RWPE2 (cell line): ENCODE measurements around the gene KCNA10.

Source experiments
- ATAC-seq: fragments of 200-7000 bp; cut with Tn5 transposase; 3 replicates; pipeline ENCODE4 v1.9.1; 2021; ENCODE audit warnings: low read depth
- DNase-seq: peaks from one replicate; pipeline ENCODE4 v3.0.0-alpha.2; 2020; ENCODE audit warnings: low spot score
- H3K27ac ChIP-seq: fragments of 450-650 bp; 2 replicates; pipeline ENCODE4 v1.5.1; 2017; ENCODE audit warnings: mild to moderate bottlenecking; ENCODE audit not compliant: poor library complexity, severe bottlenecking
- H3K27me3 ChIP-seq: fragments of 250-450 bp; sonication (Bioruptor Pico); 2 replicates; pipeline ENCODE4 v1.5.1; 2021; ENCODE audit warnings: mild to moderate bottlenecking, moderate library complexity; ENCODE audit not compliant: insufficient read depth, poor library complexity, severe bottlenecking
- H3K36me3 ChIP-seq: fragments of 250-450 bp; sonication (Bioruptor Pico); 2 replicates; pipeline ENCODE4 v1.5.1; 2020; ENCODE audit warnings: low read depth, mild to moderate bottlenecking, moderate library complexity
- H3K4me1 ChIP-seq: fragments of 250-450 bp; sonication (Bioruptor Pico); 2 replicates; pipeline ENCODE4 v1.5.1; 2021; ENCODE audit warnings: mild to moderate bottlenecking, moderate library complexity; ENCODE audit not compliant: insufficient read depth, poor library complexity, severe bottlenecking
- H3K4me3 ChIP-seq: fragments of 250-450 bp; sonication (Bioruptor Pico); 2 replicates; pipeline ENCODE4 v1.5.1; 2021; ENCODE audit warnings: mild to moderate bottlenecking, moderate library complexity; ENCODE audit not compliant: severe bottlenecking
- H3K9me3 ChIP-seq: fragments of 250-450 bp; sonication (Bioruptor Pico); 2 replicates; pipeline ENCODE4 v1.5.1; 2021; ENCODE audit warnings: mild to moderate bottlenecking, moderate library complexity; ENCODE audit not compliant: severe bottlenecking
- CTCF ChIP-seq: fragments of 450-650 bp; IDR thresholded peaks from one replicate; pipeline ENCODE4 v1.5.1; 2017; ENCODE audit warnings: mild to moderate bottlenecking, moderate library complexity; ENCODE audit not compliant: poor library complexity, severe bottlenecking

KCNA10 gene

GRCh38 chr1:110477967-110478640 is 40.9 kb downstream of the KCNA10 start:
- Histone ChIP-seq H3K27ac (peak overlapping the region; percentile 45), H3K27me3 (no peaks in the 10 kb centered on the region), H3K9me3 (no peaks in the 10 kb centered on the region), H3K4me1 (peaks cover 31% of the 10 kb centered on the region), H3K4me3 (no peak overlapping the region), H3K36me3 (no peaks in the 10 kb centered on the region)
- ATAC-seq (no peak), DNase-seq (no peak)
- no peak for TF ChIP-seq CTCF

- Histone ChIP-seq H3K4me3 (no peak overlapping the region), H3K27me3 (no peaks in the 10 kb centered on the region), H3K9me3 (no peaks in the 10 kb centered on the region), H3K36me3 (no peaks in the 10 kb centered on the region), H3K4me1 (peaks cover 31% of the 10 kb centered on the region), H3K27ac (peak overlapping the region; percentile 45)
- ATAC-seq (peak; percentile 56), DNase-seq (no peak)
- TF ChIP-seq CTCF = peak; percentile 27
Measured at GRCh38 chr1:110477445-110477957, 41.5 kb downstream of the KCNA10 start.

- H3K9me3 ChIP-seq = no peaks in the 10 kb centered on the region
- DNase-seq (no peak), ATAC-seq (peak; percentile 91)
- H3K4me3 ChIP-seq = no peak overlapping the region
- no peaks in the 10 kb centered on the region for H3K36me3 ChIP-seq
- peak overlapping the region; percentile 45 for H3K27ac ChIP-seq
- no peak for TF ChIP-seq CTCF
- peaks cover 31% of the 10 kb centered on the region for H3K4me1 ChIP-seq
- H3K27me3 ChIP-seq = no peaks in the 10 kb centered on the region
Measured at GRCh38 chr1:110477041-110477440, 41.9 kb downstream of the KCNA10 start.

- Histone ChIP-seq H3K27me3 (no peaks in the 10 kb centered on the region), H3K27ac (peak overlapping the region; percentile 45), H3K36me3 (no peaks in the 10 kb centered on the region), H3K9me3 (no peaks in the 10 kb centered on the region), H3K4me3 (no peak overlapping the region), H3K4me1 (peaks cover 31% of the 10 kb centered on the region)
- ATAC-seq (no peak), DNase-seq (no peak)
- no peak for TF ChIP-seq CTCF
Measured at GRCh38 chr1:110476028-110476765, 42.8 kb downstream of the KCNA10 start.
